GM12801 (cell line): Measurements from ENCODE around the gene EXOC3.

Experiments
- CTCF ChIP-seq: IDR thresholded peaks from one replicate; pipeline ENCODE4 v1.5.1; 2011; ENCODE audit warnings: control low read depth; ENCODE audit not compliant: insufficient read length; ENCODE audit errors: extremely low read depth

Gene EXOC3

GRCh38 chr5:469752-470483 is 26.9 kb downstream of the EXOC3 start:
- no peak for TF ChIP-seq CTCF

- no peak for TF ChIP-seq CTCF
Observed at GRCh38 chr5:470961-471749, 28.2 kb downstream of the EXOC3 start.

GRCh38 chr5:471750-472058 is 28.7 kb downstream of the EXOC3 start:
- no peak for TF ChIP-seq CTCF

- no peak for TF ChIP-seq CTCF
Observed at GRCh38 chr5:472076-472655, 29.2 kb downstream of the EXOC3 start.

- no peak for TF ChIP-seq CTCF
Observed at GRCh38 chr5:472656-473550, 29.9 kb downstream of the EXOC3 start.

GRCh38 chr5:473551-474192 is 30.7 kb downstream of the EXOC3 start:
- TF ChIP-seq CTCF, result no peak
